HG03460 (cell line): ENCODE results near the gene GSK3A.

ENCODE experiments used
- ATAC-seq: cut with Tn5 transposase; IDR thresholded peaks from one replicate; pipeline ENCODE4 v1.9.1; 2021; ENCODE audit not compliant: unreplicated experiment

GSK3A gene

GRCh38 chr19:42242512-42243409 is at the start of gene GSK3A:
GSK3A (minus strand) TSS chr19:42242602; CDS start chr19:42242465, 137 bp downstream.
- ATAC-seq: peak; percentile 63

- no peak for ATAC-seq
These were observed 49.0 kb upstream of the GSK3A start for GRCh38 chr19:42291435-42291810.

GRCh38 chr19:42290523-42291434 is 48.4 kb upstream of the GSK3A start:
- ATAC-seq: no peak

- no peak for ATAC-seq
These were observed 47.7 kb upstream of the GSK3A start for GRCh38 chr19:42290136-42290522.

GRCh38 chr19:42289556-42290041 is 47.2 kb upstream of the GSK3A start:
- ATAC-seq: no peak

GRCh38 chr19:42288881-42289555 is 46.6 kb upstream of the GSK3A start:
- ATAC-seq: no peak

DNA sequence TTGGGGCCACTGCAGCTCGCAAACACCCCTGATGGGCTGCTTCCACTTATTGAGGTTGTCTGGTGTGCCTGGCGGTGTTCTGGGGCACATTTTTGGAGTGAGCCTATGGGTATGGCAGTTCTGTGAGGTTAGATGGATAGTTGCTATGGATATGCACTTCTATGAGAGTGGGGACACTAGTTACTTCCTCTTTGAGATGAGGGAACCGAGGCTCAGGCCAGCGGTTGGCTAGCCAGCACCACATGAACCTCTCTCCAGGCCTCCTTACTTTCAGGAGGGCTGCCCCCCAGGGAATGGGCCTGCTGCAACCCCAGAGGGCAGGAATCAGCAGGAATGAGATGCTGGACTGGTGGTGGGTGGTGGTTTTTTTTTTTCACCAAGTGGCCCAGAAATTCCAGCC is 46.0 kb upstream of the GSK3A start:
- no peak for ATAC-seq

GRCh38 chr19:42287827-42288107 is 45.4 kb upstream of the GSK3A start:
- no peak for ATAC-seq

GRCh38 chr19:42287017-42287826 is 44.8 kb upstream of the GSK3A start:
- ATAC-seq: no peak

- ATAC-seq: no peak
These were observed 44.1 kb upstream of the GSK3A start for GRCh38 chr19:42286349-42287016.

DNA sequence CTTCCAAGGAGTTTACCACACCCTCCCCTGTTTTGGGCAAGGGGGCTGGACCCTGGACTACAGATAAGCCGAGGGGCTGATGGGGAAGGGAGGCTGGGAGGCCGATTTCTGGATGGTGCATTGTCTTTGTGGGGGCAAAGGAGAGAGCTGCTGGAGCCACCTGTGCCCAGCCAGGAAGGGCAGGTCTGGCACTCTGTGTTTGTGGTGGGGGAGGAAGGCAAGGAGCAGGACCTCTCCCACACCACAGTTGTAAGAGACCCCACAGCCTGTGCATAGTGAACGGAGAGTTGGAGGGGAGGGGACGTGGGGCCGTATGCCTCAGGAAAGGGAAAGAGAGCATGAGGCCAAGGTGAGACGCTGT is 43.6 kb upstream of the GSK3A start:
- no peak for ATAC-seq

- ATAC-seq: no peak
These were observed 43.1 kb upstream of the GSK3A start for GRCh38 chr19:42285541-42285941.

- ATAC-seq: peak; percentile 1
These were observed 42.4 kb upstream of the GSK3A start for GRCh38 chr19:42284591-42285341.

DNA sequence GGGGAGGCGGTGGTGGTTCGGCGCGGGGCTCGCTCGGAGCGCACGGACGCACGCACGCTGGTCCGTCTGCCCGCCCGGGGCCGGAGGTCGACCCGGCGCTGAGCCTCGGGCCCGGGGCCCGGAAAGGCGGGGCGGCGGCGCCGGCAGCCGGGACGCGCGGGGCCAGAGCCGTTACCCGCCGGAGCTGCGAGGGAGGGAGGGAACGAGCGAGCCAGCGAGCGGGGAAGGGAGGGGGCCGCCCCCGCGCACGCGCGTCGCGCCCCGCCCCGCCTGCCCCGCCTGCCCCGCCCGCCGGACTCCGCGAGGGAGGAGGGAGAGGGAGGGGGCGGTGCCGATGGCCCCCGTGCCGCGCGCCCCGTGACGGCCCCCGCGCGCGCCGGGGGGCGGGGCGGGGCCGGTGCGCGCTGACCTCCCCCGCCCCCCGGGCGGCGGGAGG is 41.7 kb upstream of the GSK3A start:
- peak; percentile 23 for ATAC-seq

GRCh38 chr19:42283188-42284065 is 41.0 kb upstream of the GSK3A start:
- peak; percentile 36 for ATAC-seq

DNA sequence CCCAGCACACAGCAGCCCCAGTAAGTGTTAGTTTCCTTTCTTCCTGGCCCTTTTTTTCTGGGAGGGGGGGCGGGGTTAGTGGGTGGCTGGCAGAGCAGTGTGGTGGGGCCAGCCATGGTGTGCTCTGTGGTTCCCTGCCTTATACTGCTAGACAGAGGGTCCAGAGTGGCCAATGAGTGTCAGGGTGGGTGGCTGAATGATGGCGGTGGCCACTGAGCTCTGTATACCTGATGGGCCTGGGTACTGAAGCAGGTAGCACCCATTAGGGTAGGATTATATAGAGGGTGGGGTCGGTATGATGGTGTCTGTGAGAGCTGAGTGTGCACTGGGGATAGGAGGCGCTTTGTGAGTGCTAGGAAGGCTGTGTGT is 40.4 kb upstream of the GSK3A start:
- no peak for ATAC-seq

- no peak for ATAC-seq
These were observed 39.7 kb upstream of the GSK3A start for GRCh38 chr19:42281827-42282762.
